ENCODE results near the gene FHAD1.

Gene FHAD1

GRCh38 chr1:15218287-15219279, 28.4 kb upstream of the FHAD1 start:
- no peak for DNase-seq

DNA sequence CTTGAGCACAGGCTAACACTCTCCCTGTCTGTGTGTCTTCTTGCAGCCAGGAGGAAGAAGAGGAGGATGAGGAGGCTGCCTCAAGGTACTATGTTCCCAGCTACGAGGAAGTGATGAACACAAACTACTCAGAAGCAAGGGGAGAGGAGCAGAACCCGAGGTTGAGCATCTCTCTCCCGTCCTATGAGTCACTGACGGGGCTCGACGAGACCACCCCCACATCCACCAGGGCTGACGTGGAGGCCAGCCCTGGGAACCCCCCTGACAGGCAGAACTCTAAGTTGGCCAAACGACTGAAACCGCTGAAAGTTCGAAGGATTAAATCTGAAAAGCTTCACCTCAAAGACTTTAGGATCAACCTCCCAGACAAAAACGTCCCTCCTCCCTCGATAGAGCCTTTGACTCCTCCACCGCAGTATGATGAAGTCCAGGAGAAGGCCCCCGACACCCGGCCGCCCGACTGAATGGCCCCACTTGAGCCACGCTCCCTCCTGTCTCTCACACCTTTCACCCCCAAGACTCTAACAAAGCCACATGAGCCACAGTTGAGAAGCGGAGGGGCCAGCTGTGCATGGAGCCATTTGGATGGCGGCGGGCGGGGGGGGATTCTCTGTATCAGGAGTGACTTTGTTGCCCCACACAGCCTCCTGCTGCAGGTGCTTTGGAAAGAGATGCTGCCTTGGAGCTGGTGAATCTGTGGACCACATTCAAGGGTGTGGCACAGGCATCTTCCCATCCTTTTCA, 27.6 kb upstream of the FHAD1 start:
- DNase-seq, result no peak

- no peak for DNase-seq
These were observed 27.0 kb upstream of the FHAD1 start for GRCh38 chr1:15220024-15220392.

DNA sequence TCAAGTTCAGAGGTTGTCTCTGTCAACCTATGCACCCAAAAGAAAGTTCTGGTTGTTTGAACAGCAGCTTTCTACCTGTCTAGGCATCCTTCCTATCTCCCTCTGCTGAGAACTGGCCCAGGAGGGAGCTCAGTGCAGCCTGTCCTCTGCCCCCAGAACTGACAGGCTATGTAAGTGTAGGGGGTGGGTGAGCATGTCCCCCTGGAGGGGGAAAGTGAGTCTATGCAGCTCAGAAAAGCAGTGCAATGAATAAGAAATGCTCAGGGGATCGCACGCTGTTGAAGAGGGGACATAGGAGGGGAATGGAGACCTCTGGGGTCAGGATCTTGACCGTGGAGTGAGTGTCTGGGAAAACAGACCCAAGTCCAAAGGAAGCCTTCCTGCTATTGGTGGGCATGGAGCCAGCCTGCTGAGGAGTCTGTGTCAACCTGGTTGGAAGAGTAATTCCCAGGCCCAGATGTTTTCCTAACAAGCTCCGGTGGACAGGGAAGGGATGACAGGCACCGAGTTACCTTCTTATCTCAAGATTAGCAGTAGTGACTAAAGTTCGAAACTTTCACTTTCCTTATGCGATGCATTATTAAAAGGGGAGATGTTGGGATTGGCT, 26.1 kb upstream of the FHAD1 start:
- no peak for DNase-seq

DNA sequence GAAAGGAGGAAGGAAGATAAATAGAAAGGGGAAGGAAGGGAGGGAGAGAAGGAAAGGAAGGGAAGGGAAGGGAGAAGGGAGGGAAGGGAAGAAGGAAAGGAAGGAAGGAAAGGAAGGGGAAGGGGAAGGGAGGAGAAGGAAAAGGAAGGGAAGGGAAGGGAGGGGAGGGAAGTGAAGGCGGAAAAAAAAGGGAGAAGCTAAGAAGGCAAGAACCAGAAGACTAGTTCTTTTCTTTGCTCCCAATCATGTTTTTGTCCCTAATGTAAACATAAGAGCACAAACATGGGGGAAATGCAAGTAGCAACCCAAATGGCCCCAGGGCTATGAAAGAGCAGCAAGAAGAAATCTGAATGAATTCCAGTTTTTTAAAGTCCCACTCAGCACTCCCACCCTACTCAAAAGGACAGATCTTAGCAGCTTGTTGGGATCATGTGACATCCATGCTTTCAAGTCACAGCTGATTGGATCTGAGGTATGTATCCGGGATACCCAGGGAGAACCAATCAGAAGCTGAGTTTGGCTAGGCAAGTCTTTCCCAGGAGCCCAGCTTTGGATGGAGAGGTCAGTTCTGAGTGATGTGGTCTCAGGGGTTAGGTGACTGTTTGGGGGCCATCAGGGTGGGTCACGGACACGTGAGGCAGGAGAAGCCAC, 24.2 kb upstream of the FHAD1 start:
- no peak for DNase-seq

DNA sequence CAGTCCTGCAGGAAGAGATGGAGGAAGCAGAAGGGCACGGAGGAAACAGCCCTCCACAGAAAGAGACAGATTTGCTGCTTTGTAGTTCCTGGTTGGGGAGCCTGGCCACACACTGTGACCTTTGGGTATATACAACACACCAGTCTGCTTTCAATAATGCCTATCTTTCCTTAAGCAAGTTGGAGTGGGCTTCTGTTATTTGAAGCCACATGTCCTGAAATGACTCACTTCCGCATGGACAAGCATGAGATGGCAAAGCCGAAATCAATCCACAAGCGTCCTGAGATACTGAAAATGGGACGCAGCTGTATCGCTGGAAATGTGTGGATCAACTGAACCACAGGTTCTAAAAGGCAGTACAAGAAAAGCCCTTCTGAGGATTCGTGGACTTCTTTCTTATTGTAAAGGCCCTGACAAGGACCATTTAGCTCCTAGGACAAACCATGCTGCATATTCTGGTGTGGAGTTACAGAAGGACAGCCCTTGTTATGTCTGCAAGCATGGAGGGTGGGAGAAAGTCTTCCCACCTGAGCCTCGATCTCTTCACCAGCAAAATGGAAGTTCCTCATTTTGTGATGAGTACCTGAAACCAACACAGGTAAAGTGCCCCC, 22.7 kb upstream of the FHAD1 start:
- no peak for DNase-seq

DNA sequence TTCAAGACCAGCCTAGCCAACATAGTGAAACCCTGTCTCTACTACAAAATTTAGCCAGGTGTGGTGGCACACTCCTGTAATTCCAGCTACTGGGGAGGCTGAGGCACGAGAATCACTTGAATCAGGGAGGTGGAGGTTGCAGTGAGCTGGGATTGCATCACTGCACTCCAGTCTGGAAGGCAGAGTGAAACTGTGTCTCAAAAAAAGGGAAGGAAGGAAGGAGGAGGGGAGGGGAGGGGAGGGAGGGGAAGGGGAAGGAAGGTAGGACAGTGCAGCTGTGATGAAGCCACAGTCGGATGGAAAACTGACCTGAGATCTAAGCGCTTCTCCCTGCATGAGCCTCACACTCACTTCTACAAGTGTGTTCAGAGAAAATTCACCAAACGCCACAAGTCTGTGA, 22.0 kb upstream of the FHAD1 start:
- DNase-seq, result no peak

DNA sequence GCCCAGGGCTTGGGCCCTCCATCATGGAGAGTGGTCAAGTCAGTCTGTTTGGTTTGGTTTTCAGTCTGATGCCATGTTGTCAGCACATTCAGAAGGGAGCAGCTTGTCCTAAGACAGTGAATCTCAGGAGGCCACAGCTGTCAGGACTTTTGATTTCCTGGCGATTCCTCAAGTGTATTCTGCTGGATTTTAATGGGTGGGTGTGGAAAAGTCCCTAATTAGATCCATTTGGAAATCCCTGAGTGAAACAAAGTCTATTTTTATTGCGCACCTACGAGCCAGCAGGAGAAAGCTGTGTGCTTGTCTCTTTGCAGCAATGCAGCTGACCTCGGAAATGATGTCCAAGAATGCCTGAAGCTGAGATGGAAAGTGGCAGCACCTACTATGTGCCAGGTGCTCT, 21.6 kb upstream of the FHAD1 start:
- DNase-seq, result no peak

DNA sequence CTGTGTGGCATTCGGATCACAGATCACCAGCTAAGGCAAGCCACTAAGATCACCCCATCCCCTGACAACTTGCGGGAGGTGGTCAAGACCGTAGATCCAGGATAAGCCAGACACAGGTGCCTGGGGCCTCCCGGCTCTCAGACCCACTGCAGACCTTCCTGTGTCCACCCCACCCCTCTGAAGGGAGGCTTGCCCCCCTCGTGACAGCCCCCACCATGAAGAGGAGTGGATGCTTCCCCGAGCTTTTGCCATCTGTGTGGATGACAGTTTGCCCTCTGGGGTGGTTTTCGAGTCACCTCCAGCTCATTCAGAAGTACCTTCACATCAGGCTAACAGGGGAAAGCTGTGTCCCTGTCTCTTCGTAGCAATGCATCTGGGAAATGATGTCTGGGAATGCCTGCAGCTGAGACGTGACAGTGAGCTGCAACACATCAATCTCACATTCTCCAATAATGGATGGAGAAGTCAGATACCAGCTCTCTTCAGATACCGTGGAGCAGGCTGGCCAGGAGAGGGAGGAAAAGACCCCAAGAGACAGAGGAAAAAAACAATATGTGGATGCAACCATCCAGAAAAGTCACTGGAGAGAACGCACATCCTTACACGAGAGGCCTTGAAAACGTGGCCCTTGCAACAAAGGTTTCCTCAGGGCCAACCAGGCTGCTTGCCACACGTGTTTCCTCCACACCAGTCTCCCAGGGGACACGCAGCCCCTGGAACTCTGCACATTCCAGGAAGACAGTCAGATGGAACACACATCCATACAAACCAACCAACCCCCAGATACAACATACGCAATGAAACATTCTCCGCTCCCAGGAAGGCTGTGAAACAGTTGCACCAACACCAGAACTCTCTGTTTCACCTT, 20.4 kb upstream of the FHAD1 start:
- DNase-seq, result no peak

DNA sequence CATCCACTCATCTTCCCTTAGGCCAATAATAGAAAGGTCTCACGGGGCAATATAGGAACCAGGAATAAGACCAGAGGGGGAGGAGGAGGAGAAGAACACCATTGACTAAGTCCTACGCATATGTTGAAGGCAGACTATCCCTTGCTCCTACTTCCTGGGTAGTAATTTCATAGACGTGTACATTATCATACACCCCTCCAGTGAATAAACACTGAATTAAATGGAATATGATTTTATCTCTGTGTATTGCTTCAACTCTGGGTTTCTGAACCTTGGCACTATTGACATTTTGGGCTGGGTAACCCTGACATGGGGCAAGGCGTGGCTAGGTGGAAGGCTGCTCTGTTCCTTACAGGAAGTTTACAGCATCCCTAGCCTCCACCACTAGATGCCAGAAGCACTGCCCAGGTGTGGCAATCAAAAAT, 17.3 kb upstream of the FHAD1 start:
- no peak for DNase-seq

- DNase-seq, result no peak
These were observed 15.3 kb upstream of the FHAD1 start for GRCh38 chr1:15231714-15232201.

DNA sequence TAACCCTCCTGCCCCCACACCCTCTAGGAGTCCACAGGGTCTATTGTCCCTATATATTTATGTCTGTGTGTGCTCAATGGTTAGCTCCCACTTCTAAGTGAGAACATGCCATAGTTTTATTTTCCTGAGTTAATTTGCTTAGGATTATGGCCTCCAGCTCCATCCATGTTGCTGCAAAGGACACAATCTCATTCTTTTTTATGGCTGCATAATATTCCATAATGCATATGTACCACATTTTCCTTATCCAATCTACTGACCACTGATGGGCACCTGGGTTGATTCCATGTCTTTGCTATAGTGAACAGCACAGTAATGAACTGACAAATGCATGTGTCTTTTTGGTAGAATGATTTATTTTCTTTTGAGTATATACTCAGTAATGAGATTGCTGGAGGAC, 13.3 kb upstream of the FHAD1 start:
- no peak for DNase-seq

DNA sequence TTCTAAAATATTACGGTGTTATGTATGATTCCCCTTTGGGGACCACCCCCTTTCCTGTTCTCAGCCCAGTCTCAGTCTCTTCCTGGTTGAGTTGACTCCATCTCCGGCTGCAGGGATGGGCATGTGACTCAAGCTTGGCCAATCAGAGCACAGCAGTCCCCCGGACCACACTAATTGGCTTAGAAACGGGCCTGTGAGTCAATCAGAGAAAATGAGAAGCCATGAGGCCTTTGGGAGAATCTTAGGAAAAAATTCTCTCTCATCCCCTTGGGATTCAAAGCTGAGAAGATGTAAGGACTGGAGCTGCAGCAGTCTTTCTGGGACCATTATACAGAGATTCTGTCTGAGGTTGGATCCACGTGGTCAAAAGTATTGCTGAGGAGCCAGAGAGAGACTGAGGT, 10.7 kb upstream of the FHAD1 start:
- DNase-seq, result no peak

DNA sequence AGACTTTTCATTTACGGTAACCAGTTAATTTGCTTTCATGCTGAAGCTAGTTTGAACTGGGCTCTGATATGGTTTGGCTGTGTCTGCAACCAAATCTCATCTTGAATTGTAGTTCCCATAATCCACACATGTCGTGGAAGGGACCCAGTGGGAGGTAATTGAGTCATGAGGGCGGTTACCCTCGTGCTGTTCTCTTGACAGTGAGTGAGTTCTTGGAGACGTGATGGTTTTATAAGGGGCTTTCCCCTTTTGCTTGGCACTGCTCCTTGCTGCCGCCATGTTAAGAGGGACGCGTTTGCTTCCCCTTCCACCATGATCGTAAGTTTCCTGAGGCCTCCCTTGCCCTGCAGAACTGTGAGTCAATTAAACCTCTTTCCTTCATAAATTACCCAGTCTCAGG, 10.3 kb upstream of the FHAD1 start:
- no peak for DNase-seq

DNA sequence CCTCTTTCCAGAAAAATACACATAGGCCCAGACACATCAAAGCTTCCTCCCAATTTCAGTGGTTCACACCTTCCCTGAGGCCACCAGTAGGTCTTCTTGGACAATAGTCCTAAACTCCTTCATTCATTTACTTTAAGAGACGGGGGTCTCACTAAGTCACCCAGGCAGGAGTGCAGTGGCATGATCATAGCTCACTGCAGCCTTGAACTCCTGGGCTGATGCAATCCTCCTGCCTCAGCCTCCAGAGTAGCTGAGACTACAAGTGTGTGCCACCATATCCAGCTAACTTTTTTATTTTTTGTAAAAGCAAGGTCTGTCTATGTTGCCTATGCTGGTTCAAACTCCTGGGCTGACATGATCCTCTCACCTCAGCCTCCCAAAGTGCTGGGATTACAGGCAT, 8.2 kb upstream of the FHAD1 start:
- DNase-seq, result no peak

DNA sequence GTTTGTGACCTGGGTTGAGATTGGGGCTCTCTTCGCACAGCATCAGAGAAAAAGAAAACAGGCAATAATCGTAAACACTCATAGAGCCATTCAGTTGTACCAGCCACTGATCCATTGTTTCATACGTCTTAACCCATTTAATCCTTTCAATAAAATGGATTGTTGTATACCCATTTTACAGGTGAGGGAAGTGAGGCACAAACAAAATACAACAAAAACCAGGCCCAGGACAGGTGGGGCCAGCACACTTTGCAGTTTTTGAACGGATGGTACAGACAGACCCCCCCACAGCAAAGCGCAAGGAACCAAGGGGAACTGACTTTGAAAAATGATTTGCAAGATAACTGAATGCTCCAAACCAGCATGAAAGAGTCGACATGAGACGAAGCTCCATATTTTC, 4.3 kb upstream of the FHAD1 start:
- no peak for DNase-seq

DNA sequence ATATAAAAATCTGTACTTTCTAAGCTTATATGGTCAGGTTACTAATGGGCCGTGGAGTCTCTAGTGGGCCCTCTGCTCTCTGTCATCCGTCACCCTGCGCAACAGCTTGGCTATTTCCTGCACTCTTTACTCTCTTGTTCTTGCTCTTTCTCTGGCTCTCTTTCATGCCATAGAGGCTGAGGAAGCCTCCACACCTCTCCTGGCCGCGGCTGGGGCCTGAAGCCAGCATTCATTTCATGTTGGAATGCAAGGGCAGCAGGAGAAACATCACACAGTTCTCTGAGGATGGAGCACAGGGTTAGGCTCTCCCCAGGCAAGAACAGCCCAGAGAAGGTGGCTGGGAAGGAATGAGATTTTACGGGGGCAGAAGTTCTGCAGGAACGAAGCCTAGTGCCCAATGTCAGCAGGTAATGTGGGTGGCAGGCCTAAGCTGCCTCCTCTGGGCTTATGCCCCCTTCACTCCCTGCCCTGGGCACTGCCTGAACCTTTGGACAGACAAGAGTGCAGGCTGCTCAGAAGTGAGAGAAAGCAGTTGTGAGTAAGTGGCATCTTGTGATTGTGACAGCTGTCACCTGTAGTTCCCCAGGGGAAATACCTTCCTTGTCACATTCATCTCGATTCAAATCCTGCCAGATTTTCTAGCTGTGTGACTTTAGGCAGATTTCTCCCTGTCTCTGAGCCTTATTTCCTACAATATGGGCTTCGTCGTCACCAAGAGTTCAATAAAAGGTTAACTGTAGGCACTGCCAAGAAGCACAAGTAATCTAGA, 3.6 kb upstream of the FHAD1 start:
- DNase-seq, result no peak

- DNase-seq, result no peak
These were observed 2.2 kb upstream of the FHAD1 start for GRCh38 chr1:15244813-15245212.

GRCh38 chr1:15245593-15246360, 1.2 kb upstream of the FHAD1 start:
- no peak for DNase-seq

DNA sequence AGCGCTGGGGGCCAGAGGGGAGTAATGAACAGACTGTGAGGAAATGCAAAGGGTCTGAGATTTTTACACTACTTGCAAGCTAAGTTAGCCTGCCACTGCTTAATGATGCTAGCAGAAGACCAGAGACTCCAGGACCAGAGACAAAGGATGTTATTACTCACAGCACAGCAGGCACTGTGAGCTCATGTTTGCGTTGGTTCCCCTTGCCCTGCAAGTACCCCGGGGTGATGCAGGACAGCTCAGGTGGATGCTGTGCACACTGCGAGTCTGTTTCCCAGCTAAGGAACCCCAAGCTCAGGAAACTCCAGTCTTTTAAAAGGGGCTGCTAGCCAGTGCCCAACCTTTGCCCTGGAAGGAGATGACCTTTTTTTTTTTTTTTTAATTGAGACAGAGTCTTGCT, 1.2 kb downstream of the FHAD1 start:
- no peak for DNase-seq

Measured in activated CD4-positive, alpha-beta T cell treated with anti-CD3 and anti-CD28 coated beads for 1 hour (primary cell).